Natural killer cell treated with Interleukin-12 subunit alpha and Interleukin-12 subunit beta and Interleukin-15 and Interleukin-18, amount 100 ng/mL, for 72 hours (primary cell): Measurements from ENCODE around the gene KHDC4. TPM values are rescaled to one million over a fixed set of nuclear protein-coding genes. Genes with fewer than 3 reads are reported as not detected.
A peak's percentile ranks its signal among the peaks of the same experiment; 100 is the strongest.

Source experiments
- ATAC-seq, 2 donors: fragments of 150-1000 bp; cut with Tn5 transposase in 1 of 2; sonication (Bioruptor Pico), chemical (Tn5 transposase) in 1 of 2; 2 replicates each; pipeline ENCODE4 v1.10.0; 2021
- DNase-seq: peaks from one replicate; pipeline ENCODE4 v3.0.0; 2022; ENCODE audit warnings: low spot score
- H3K27ac Mint-ChIP-seq, 2 donors: 1 replicate in 1 of 2; 2 replicates in 1 of 2; pipeline ENCODE4 v1.8.0; 2022; ENCODE audit warnings: mixed read lengths in 2 of 2, mild to moderate bottlenecking in 1 of 2, moderate library complexity in 1 of 2
- H3K27me3 Mint-ChIP-seq, 2 donors: 1 replicate in 1 of 2; 2 replicates in 1 of 2; pipeline ENCODE4 v1.8.0; 2022; ENCODE audit warnings: mixed read lengths in 2 of 2
- H3K36me3 Mint-ChIP-seq: one replicate; pipeline ENCODE4 v1.8.0; 2022; ENCODE audit warnings: mixed read lengths
- H3K4me1 Mint-ChIP-seq, 2 donors: 1 replicate in 1 of 2; 2 replicates in 1 of 2; pipeline ENCODE4 v1.8.0; 2022; ENCODE audit warnings: low read depth in 2 of 2, mixed read lengths in 2 of 2, mild to moderate bottlenecking in 1 of 2
- H3K4me3 Mint-ChIP-seq: one replicate; pipeline ENCODE4 v1.8.0; 2022; ENCODE audit warnings: mixed read lengths
- H3K9me3 Mint-ChIP-seq: 2 replicates; pipeline ENCODE4 v1.8.0; 2022; ENCODE audit warnings: mixed read lengths
- total RNA-seq, 2 donors: library from RNA; stranded (reverse); gene quantifications; one replicate each; pipeline ENCODE4 v1.2.3, GENCODE V29; 2022

The KHDC4 gene
- total RNA-seq: 10 to 100 TPM; 47.6 to 96.0 TPM

GRCh38 chr1:155934097-155934935, at the start of gene KHDC4:
KHDC4 (minus strand) TSS chr1:155934413; CDS start chr1:155934373, 40 bp downstream.
- Mint-ChIP-seq H3K4me3 (no peak within 1 kb of the TSS), H3K36me3 (peaks cover 9% of the 10 kb centered on the region)

GRCh38 chr1:155983191-155984024, 49.2 kb upstream of the KHDC4 start:
- H3K27me3 Mint-ChIP-seq: no peaks in the 10 kb centered on the region
- peaks cover 36 to 40% of the 10 kb centered on the region in 2 donors for H3K4me1 Mint-ChIP-seq
- H3K4me3 Mint-ChIP-seq: no peak overlapping the region
- peak overlapping the region; percentile 87 to 92 for H3K27ac Mint-ChIP-seq
- DNase-seq (no peak), ATAC-seq (no peak)
- H3K36me3 Mint-ChIP-seq: no peaks in the 10 kb centered on the region
- no peaks in the 10 kb centered on the region for H3K9me3 Mint-ChIP-seq

More at GRCh38 chr1:155934097-155934935, at the start of gene KHDC4:
- H3K27ac Mint-ChIP-seq: peak within 1 kb of the TSS in 1 of 2 donors; percentile 74
- H3K9me3 Mint-ChIP-seq: no peaks in the 10 kb centered on the region
- H3K4me1 Mint-ChIP-seq: peaks cover 20 to 22% of the 10 kb centered on the region in 2 donors
- ATAC-seq: peak; percentile 99
- H3K27me3 Mint-ChIP-seq: no peaks in the 10 kb centered on the region
- DNase-seq: peak; percentile 98

- H3K27me3 Mint-ChIP-seq: no peaks in the 10 kb centered on the region
- no peaks in the 10 kb centered on the region for H3K9me3 Mint-ChIP-seq
- DNase-seq: no peak
- H3K27ac Mint-ChIP-seq: peak overlapping the region; percentile 87 to 92
- peaks cover 5% of the 10 kb centered on the region for H3K36me3 Mint-ChIP-seq
- ATAC-seq: no peak
- H3K4me3 Mint-ChIP-seq: no peak overlapping the region
- H3K4me1 Mint-ChIP-seq: peaks cover 41 to 44% of the 10 kb centered on the region in 2 donors
These were observed 47.9 kb upstream of the KHDC4 start for GRCh38 chr1:155982106-155982505.

- ATAC-seq: no peak
These were observed 47.3 kb upstream of the KHDC4 start for GRCh38 chr1:155981266-155982088.

GRCh38 chr1:155979597-155980343, 45.6 kb upstream of the KHDC4 start:
- DNase-seq (no peak), ATAC-seq (no peak)
- Mint-ChIP-seq H3K36me3 (peaks cover 5% of the 10 kb centered on the region), H3K4me1 (peaks cover 64 to 66% of the 10 kb centered on the region in 2 donors), H3K4me3 (peak overlapping the region; percentile 92), H3K27ac (peak overlapping the region; percentile 87 to 92), H3K9me3 (no peaks in the 10 kb centered on the region), H3K27me3 (no peaks in the 10 kb centered on the region)

More at GRCh38 chr1:155981266-155982088, 47.3 kb upstream of the KHDC4 start:
- Mint-ChIP-seq H3K4me3 (peak overlapping the region; percentile 92), H3K4me1 (peaks cover 47 to 50% of the 10 kb centered on the region in 2 donors), H3K27me3 (no peaks in the 10 kb centered on the region), H3K9me3 (no peaks in the 10 kb centered on the region), H3K27ac (peak overlapping the region; percentile 87 to 92), H3K36me3 (peaks cover 5% of the 10 kb centered on the region)
- no peak for DNase-seq

GRCh38 chr1:155978973-155979429, 44.8 kb upstream of the KHDC4 start:
- no peaks in the 10 kb centered on the region for H3K9me3 Mint-ChIP-seq
- DNase-seq (peak; percentile 72), ATAC-seq (peak in 1 of 2 donors; percentile 55)
- peak overlapping the region; percentile 92 for H3K4me3 Mint-ChIP-seq
- no peaks in the 10 kb centered on the region for H3K27me3 Mint-ChIP-seq
- peaks cover 72% of the 10 kb centered on the region in 2 donors for H3K4me1 Mint-ChIP-seq
- H3K36me3 Mint-ChIP-seq: peaks cover 5% of the 10 kb centered on the region
- peak overlapping the region; percentile 87 to 92 for H3K27ac Mint-ChIP-seq

GRCh38 chr1:155978325-155978972, 44.2 kb upstream of the KHDC4 start, which contains the start of gene ARHGEF2:
ARHGEF2 (minus strand) TSS chr1:155978547; CDS start chr1:155978427, 120 bp downstream.
- DNase-seq: peak; percentile 89
- peaks cover 70 to 74% of the 10 kb centered on the region in 2 donors for H3K4me1 Mint-ChIP-seq
- peak; percentile 84 to 87 for ATAC-seq
- no peaks in the 10 kb centered on the region for H3K9me3 Mint-ChIP-seq
- peak within 1 kb of the TSS; percentile 92 for H3K4me3 Mint-ChIP-seq
- peak within 1 kb of the TSS; percentile 87 to 92 for H3K27ac Mint-ChIP-seq
- H3K27me3 Mint-ChIP-seq: no peaks in the 10 kb centered on the region
- peaks cover 5% of the 10 kb centered on the region for H3K36me3 Mint-ChIP-seq

- DNase-seq: peak; percentile 81
- peaks cover 11% of the 10 kb centered on the region for H3K36me3 Mint-ChIP-seq
- H3K27ac Mint-ChIP-seq: peak overlapping the region; percentile 87 to 92
- peaks cover 74% of the 10 kb centered on the region in 2 donors for H3K4me1 Mint-ChIP-seq
- H3K9me3 Mint-ChIP-seq: no peaks in the 10 kb centered on the region
- peak overlapping the region; percentile 92 for H3K4me3 Mint-ChIP-seq
- peak; percentile 48 to 75 for ATAC-seq
- H3K27me3 Mint-ChIP-seq: no peaks in the 10 kb centered on the region
These were observed 43.6 kb upstream of the KHDC4 start for GRCh38 chr1:155977690-155978324.

- Mint-ChIP-seq H3K9me3 (no peaks in the 10 kb centered on the region), H3K4me1 (peaks cover 76 to 81% of the 10 kb centered on the region in 2 donors), H3K4me3 (peak overlapping the region; percentile 92), H3K27ac (peak overlapping the region; percentile 87 to 92), H3K27me3 (no peaks in the 10 kb centered on the region), H3K36me3 (peaks cover 12% of the 10 kb centered on the region)
- DNase-seq (no peak), ATAC-seq (no peak)
These were observed 42.9 kb upstream of the KHDC4 start for GRCh38 chr1:155976913-155977689.

- peak; percentile 83 for DNase-seq
- Mint-ChIP-seq H3K4me3 (peak overlapping the region; percentile 92), H3K27me3 (no peaks in the 10 kb centered on the region), H3K36me3 (peaks cover 12% of the 10 kb centered on the region), H3K27ac (peak overlapping the region; percentile 87 to 92), H3K9me3 (no peaks in the 10 kb centered on the region), H3K4me1 (peaks cover 76 to 80% of the 10 kb centered on the region in 2 donors)
- peak; percentile 24 to 30 for ATAC-seq
These were observed 42.1 kb upstream of the KHDC4 start for GRCh38 chr1:155976062-155976912.
